Left cardiac atrium (tissue), 4 donors: ENCODE measurements around the gene LRRC8B. TPM values are rescaled to one million over a fixed set of nuclear protein-coding genes. Genes with fewer than 3 reads are reported as not detected.

Experiments
- ATAC-seq, 2 donors: fragments of 200-7000 bp; cut with Tn5 transposase; one replicate each; pipeline ENCODE4 v1.9.1; 2020; ENCODE audit warnings: mild to moderate bottlenecking in 2 of 2, moderate library complexity in 2 of 2
- DNase-seq: peaks from one replicate; pipeline ENCODE4 v3.0.0-alpha.2; 2020
- intact Hi-C, 2 donors: fragments of 100-400 bp; cut with DNase I; formaldehyde crosslinking; loops; one replicate each; pipeline versions ENCODE4 v1.14.1 to v1.15.1; 2022 to 2023
- total RNA-seq, 2 donors: library from RNA; stranded (reverse); fragmentation: NEBNext Ultra II Directional; extraction: Animal tissue kit (Norgen Biotek cat#: 25700); gene quantifications; one replicate each; pipeline ENCODE4 v1.2.1, GENCODE V29; 2021
- donor health status: DM: no; HTN: yes; CAD: no.
- donor health status: DM: no; HTN: yes; CAD: no; lungs with severe emphysema.
- donor health status: DM: yes; HTN: yes; CAD: no.
- donor health status: Dilated cardiomyopathy.

The LRRC8B gene
- total RNA-seq, 2 donors from 2014 or later, result 4.9 to 6.9 TPM

GRCh38 chr1:89600451-89601224, 76.0 kb downstream of the LRRC8B start:
- intact Hi-C loops, result loop anchor here (2.0 to 10.0 kb wide), 2 partner anchors 76 to 118 kb away; partner anchors contain the start of gene LRRC8B (in 2 of the 2)
- no peak for DNase-seq
- no peak for ATAC-seq

DNA sequence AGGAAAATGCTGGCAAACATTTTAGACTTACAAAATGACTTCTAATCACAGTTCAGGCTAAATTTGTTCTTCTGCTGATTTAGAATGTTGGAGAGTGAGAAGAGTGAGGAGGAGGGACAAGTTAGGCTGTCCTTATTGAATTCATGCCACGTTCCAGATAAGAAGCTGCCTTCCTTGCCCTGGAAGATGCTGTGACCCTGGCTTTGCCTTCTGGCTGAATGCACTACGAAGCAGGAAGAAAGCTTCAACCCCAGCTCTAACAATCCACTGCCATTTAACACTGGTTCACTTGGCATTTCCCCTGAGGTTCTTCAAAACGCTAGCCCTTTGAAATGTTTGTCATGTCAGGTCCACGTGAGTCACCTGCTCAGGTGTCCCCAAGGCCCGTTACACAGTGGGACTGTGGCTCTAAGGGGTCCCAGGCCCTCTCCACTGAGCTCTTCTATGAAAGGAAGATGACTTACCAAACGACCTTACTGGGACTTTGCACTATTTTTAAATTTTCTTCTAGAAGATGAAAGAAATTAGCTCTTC, 78.3 kb downstream of the LRRC8B start:
- DNase-seq, result no peak
- intact Hi-C loops, result loop anchor here (10.0 kb wide), 1 partner anchor 78 kb away; the partner anchor contains the start of gene LRRC8B (in 2 of the 2)
- no peak for ATAC-seq

- ATAC-seq (no peak), DNase-seq (no peak)
- intact Hi-C loops, result loop anchor here (10.0 kb wide), 1 partner anchor 79 kb away; the partner anchor contains the start of gene LRRC8B (in 2 of the 2)
These were observed 79.2 kb downstream of the LRRC8B start for GRCh38 chr1:89603651-89604413.

- intact Hi-C loops, result loop anchor here (10.0 kb wide), 1 partner anchor 80 kb away; the partner anchor contains the start of gene LRRC8B (in 2 of the 2)
- DNase-seq, result no peak
- ATAC-seq, result peak in 1 of 2 donors; percentile 17
These were observed 79.7 kb downstream of the LRRC8B start for GRCh38 chr1:89604414-89604735.

- DNase-seq, result no peak
- intact Hi-C loops, result loop anchor here (10.0 kb wide), 1 partner anchor 81 kb away; the partner anchor contains the start of gene LRRC8B (in 2 of the 2)
- ATAC-seq, result no peak
These were observed 81.1 kb downstream of the LRRC8B start for GRCh38 chr1:89605692-89606091.

DNA sequence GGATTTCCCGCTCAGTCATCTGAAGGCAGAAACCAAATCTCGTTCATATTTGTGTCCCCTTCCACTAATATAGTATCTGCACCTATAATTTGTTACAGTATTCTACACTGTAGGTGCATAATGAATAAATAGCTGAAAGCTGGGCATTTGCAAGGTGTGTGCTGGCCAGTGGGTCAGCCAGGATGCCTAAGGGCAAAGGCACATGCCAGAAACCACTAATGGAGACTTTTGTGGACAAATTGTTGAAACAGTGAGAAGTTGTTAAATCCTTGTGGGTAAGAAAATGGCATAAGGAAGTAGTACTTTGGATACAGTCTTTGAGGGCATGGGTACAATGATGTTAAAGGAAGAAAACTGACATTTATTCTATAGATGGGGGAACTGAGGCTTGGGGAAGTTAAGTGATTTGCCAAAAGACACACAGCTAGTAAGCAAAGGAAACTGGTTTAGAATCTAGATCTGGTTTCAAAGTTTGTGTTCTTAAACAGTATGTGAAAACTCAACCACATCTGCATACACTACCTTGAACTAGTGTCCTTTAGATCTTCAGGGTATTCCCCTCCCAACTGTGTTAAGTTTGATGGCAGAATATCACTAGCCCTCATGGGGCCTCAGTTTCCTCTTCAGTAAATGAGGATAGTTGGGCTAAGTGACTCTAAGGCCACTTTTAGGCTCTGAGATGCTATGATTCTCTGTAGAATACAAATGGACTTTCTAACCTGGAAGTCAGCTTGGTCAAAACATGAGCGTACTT, 81.8 kb downstream of the LRRC8B start:
- intact Hi-C loops, result loop anchor here (10.0 kb wide), 1 partner anchor 82 kb away; the partner anchor contains the start of gene LRRC8B (in 2 of the 2)
- ATAC-seq (no peak), DNase-seq (no peak)

DNA sequence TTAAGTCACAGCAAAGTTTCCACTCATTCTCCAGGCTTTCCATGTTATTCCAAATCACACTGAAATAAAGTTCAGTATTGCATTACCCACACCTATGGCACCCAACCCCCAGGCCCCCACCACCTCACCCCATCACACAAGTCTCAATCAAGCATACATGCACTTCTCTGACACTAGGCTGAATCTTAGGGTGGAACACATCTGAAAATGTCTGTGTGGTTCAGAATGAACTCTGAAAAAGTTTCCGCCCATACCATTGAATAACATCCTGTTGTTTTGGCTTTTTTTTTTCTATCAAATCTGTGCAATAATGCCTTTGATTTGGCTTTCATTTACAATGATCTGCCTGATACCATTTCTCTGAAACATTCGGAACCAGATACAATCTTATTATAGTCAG, 82.5 kb downstream of the LRRC8B start:
- ATAC-seq (no peak), DNase-seq (no peak)
- intact Hi-C loops, result loop anchor here (10.0 kb wide), 1 partner anchor 82 kb away; the partner anchor contains the start of gene LRRC8B (in 2 of the 2)

DNA sequence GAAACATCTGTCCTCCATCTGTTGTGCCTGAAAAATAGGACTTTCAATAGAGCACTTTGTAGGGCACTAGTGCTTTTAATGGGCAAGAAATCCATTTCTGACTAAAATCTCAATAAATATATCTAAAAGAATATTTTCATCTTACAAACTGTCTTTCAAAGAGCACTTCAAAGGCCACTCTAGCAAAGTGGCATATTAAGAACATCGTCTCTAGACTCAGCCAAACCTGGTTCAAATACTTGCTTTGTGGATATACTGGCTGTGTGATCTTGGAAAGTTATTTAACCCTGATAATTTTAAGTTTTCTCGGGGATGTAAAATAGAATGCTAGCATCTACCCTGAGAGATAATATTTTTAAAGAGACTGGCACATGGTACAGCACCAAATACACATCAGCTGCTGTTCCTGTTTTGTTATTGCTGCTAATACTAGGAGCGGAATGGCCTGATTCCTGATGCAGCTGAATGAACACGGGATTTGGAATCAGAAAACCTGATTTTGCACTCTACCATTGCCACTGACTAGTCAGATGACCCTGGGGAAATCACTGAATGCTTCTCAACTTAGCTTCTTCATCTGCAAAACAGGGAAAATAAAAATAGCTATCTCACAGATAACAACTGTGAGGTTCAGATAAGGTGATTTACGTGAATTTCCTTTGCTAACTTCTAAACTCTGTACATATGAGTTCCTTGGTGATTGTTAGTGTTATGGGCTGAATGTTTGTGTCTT, 83.1 kb downstream of the LRRC8B start:
- intact Hi-C loops, result loop anchor here (10.0 kb wide), 1 partner anchor 83 kb away; the partner anchor contains the start of gene LRRC8B (in 2 of the 2)
- ATAC-seq (no peak), DNase-seq (no peak)

DNA sequence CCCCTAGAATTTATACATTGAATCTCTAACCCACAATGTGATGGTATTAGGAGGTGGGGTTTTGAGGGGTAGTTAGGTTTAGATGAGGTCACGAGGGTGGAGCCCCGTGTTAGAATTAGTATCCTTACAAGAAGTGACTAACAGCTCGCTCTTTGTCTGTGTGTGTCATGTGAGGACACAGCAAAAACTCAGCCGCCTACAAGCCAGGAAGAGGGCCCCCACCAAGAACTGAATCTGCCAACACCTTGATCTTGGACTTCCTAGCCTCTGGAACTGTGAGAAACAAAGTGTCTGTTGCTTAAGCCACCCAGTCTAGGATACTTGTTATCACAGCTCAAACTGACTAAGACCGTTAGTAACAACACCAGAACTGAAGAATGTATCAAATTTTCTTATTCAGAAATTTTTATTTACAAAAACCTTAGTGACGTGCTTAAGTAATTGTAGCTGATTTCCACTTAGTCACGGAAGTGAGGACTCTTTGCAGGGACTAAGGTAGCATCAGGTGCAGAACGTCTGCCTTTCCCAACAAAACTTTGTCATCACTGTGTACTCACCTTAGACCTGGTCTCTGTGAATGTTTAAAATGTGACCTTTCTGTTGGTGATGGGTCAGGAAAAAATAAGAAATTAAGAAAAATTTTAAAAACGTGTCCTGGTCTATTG, 83.8 kb downstream of the LRRC8B start:
- ATAC-seq (peak in 1 of 2 donors; percentile 66), DNase-seq (peak; percentile 54)
- intact Hi-C loops, result loop anchor here (10.0 kb wide), 1 partner anchor 84 kb away; the partner anchor contains the start of gene LRRC8B (in 2 of the 2)

- DNase-seq (peak; percentile 26), ATAC-seq (peak in 1 of 2 donors; percentile 16)
- intact Hi-C loops, result loop anchor here (1.0 to 10.0 kb wide), 2 partner anchors 23 to 84 kb away; partner anchors contain the start of gene LRRC8B (in 2 of the 2)
These were observed 84.5 kb downstream of the LRRC8B start for GRCh38 chr1:89608984-89609725.

DNA sequence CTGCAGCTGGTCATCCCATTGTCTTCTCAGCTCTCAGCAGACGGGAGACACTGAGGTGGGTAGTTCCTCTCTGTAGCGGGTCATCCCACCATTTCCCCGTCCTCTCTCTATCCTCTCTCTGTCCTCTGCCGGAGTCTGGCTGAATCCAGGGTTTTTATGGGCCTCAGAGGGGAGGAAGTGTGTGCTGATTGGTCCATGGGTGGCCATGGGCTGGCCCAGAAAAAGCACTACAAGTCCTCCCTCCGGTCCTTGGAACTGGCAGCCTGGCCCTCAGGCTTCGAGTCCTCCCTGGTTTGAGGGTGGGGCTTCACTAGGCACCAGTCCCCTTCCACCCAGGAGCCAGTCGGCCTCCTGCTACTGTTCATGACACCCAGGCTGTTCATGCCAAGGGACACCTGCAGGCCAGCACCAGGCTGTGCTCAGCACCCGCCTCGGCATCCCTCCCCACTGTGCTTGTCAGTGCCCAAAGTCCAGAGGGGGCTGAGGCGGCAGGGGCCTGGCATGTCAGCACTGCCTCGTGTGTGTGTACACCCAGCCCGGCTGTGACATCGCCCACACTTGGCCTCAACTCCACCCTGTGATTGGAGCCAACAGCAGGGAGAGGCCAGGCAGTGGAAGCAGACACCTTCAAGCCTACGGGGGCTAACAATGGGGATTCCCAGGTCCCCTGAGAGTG, 85.3 kb downstream of the LRRC8B start:
- ATAC-seq, result peak; percentile 54 to 78
- intact Hi-C loops, result loop anchor here (1.0 to 10.0 kb wide), 2 partner anchors 22 to 85 kb away; partner anchors contain the start of gene LRRC8B (in 2 of the 2)
- peak; percentile 36 for DNase-seq

DNA sequence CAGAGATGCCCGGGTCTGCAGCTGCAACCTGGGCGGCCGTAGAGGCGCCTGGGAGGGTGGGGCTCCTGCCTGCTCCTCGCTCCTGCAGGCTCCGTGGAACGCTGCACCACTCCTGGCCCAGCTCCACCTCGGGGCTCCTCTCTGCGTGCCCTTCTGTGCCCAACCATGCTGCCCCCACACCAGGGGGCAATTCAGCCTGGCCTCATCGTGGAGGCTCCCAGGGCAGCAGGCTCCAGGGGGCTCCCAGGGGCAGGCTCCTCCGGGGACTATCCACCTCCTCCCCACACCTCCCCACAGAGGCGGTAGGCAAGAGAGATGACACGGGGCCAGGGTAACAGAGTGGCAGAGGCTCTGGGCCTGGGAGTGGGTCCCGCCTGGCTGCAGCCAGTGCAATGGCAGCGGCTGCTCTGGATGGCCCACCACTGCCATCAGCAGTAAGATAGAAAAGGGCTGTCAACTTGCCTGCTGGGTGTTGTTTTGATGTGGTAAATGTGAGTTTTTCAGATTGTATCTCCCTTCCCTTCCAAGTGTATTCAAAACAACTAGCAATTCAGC, 85.9 kb downstream of the LRRC8B start:
- DNase-seq (no peak), ATAC-seq (peak; percentile 21 to 27)
- intact Hi-C loops, result no loop called here

DNA sequence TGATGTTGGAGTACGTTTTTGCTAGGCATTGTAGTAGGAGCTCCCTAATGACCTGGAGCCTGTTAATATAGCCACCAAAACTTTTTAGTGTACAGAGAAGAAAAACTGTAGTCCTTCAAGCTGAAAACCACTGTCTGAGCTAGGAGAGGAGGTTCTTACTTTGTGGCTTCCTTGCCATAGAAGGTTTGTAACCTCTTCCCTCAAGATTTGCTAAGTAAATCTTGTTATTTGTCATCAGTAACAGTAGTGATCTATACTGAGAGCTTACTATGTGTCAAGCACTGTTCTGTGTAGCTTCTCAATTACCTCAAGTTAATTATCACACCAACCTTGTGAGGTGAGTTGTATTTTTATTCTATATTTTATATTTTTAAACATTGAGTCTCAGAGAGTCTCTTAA, 87.1 kb downstream of the LRRC8B start:
- ATAC-seq, result no peak
- intact Hi-C loops, result no loop called here
- no peak for DNase-seq

GRCh38 chr1:89613928-89614327, 89.3 kb downstream of the LRRC8B start:
- DNase-seq, result no peak
- no peak for ATAC-seq
- intact Hi-C loops, result no loop called here

DNA sequence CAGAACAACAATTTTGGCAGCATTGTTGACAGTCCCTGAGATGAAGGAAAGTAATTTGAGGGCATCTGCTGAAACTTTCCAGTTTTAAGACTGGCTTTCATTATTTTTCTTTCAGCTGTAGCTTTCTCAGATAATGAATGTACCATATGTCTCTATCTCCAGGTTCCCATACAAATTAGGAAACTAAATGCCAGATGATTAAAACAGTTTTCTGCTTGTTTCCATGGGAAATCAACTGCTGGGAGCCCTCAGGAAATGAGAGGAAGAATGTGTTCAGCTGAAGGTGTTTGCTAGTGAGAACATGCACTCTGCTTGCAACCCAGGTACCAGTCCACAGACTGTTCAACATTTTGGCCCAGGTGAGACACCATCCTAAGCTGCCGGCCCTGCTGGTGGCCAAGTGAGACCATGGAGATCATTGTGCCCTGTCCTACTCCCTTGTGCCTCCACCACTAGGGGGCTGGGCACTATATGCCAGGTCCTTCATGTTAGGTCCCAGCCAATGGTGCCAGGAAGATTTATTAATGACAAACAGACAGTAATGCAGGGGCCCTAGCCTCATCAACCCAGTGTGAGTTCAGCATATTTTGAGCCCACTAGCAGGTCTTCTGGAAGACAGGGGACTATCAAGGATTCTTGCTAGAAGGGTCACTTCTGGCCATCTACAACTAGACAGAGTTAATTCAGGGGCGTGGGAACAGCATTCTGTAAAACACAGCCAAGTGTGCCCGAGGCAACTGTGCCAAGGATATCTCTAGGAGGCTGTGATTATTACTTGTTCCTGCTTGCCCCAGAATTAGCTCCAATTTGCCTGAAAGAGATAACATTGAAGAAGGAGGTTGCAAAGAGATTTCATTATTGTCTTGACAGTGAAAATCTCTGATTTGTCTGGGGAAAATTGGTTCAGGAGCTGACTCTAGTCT, 91.3 kb downstream of the LRRC8B start:
- ATAC-seq (peak; percentile 69 to 76), DNase-seq (peak; percentile 38)
- intact Hi-C loops, result no loop called here
